Trophoblast cell (in vitro differentiated cells and primary cell): ENCODE measurements around the gene TCHP.

ENCODE experiments used
- DNase-seq, 2 donors: peaks; one replicate each; pipeline ENCODE4 v3.0.0-alpha.2; 2016
- H2AFZ ChIP-seq: 2 replicates; pipeline ENCODE4 v1.6.1; 2013; ENCODE audit warnings: low read length, moderate library complexity, mild to moderate bottlenecking; ENCODE audit not compliant: insufficient read depth, poor library complexity
- H2AK5ac ChIP-seq: 2 replicates; pipeline ENCODE4 v1.6.1; 2013; ENCODE audit warnings: mild to moderate bottlenecking, low read length
- H2BK120ac ChIP-seq: 2 replicates; pipeline ENCODE4 v1.6.1; 2013; ENCODE audit warnings: low read length, mild to moderate bottlenecking, moderate library complexity; ENCODE audit not compliant: insufficient read depth, poor library complexity
- H2BK12ac ChIP-seq: 2 replicates; pipeline ENCODE4 v1.6.1; 2013; ENCODE audit warnings: mild to moderate bottlenecking, low read length, moderate library complexity
- H2BK5ac ChIP-seq: 2 replicates; pipeline ENCODE4 v1.6.1; 2013; ENCODE audit warnings: low read length, low read depth, moderate library complexity, mild to moderate bottlenecking; ENCODE audit not compliant: poor library complexity
- H3K14ac ChIP-seq: 2 replicates; pipeline ENCODE4 v1.6.1; 2013; ENCODE audit warnings: mild to moderate bottlenecking, low read length
- H3K18ac ChIP-seq: 2 replicates; pipeline ENCODE4 v1.6.1; 2013; ENCODE audit warnings: mild to moderate bottlenecking, low read length
- H3K23ac ChIP-seq: 2 replicates; pipeline ENCODE4 v1.6.1; 2013; ENCODE audit warnings: low read length
- H3K27ac ChIP-seq: 2 replicates; pipeline ENCODE4 v1.5.1; 2013; ENCODE audit warnings: low read depth, mild to moderate bottlenecking, inconsistent platforms, low read length, moderate library complexity
- H3K27me3 ChIP-seq: 2 replicates; pipeline ENCODE4 v1.6.1; 2013; ENCODE audit warnings: inconsistent platforms, mild to moderate bottlenecking, low read length, moderate library complexity; ENCODE audit not compliant: insufficient read depth
- H3K36me3 ChIP-seq, 2 experiments: 1 replicate in 1 of 2; 2 replicates in 1 of 2; pipeline ENCODE4 v1.6.1; 2013; ENCODE audit warnings: low read length in 2 of 2, mild to moderate bottlenecking in 2 of 2, moderate library complexity in 1 of 2; ENCODE audit not compliant: insufficient read depth in 2 of 2, control insufficient read depth in 1 of 2
- H3K4ac ChIP-seq: 2 replicates; pipeline ENCODE4 v1.6.1; 2013; ENCODE audit warnings: low read depth, mild to moderate bottlenecking, low read length, moderate library complexity
- H3K4me1 ChIP-seq, 2 experiments: 1 replicate in 1 of 2; 2 replicates in 1 of 2; pipeline ENCODE4 v1.6.1; 2013; ENCODE audit warnings: low read length in 2 of 2, mild to moderate bottlenecking in 2 of 2, moderate library complexity in 1 of 2; ENCODE audit not compliant: insufficient read depth in 2 of 2, control insufficient read depth in 1 of 2
- H3K4me2 ChIP-seq: 2 replicates; pipeline ENCODE4 v1.6.1; 2013; ENCODE audit warnings: inconsistent platforms, mild to moderate bottlenecking, low read length, moderate library complexity
- H3K4me3 ChIP-seq: 2 replicates; pipeline ENCODE4 v1.5.1; 2013; ENCODE audit warnings: mild to moderate bottlenecking, low read depth, low read length, inconsistent platforms
- H3K79me1 ChIP-seq: one replicate; pipeline ENCODE4 v1.6.1; 2013; ENCODE audit warnings: low read length
- H3K79me2 ChIP-seq: 2 replicates; pipeline ENCODE4 v1.6.1; 2013; ENCODE audit warnings: low read length, mild to moderate bottlenecking; ENCODE audit not compliant: control insufficient read depth, insufficient read depth, poor library complexity
- H3K9ac ChIP-seq: 2 replicates; pipeline ENCODE4 v1.6.1; 2013; ENCODE audit warnings: mild to moderate bottlenecking, low read length
- H3K9me3 ChIP-seq: 2 replicates; pipeline ENCODE4 v1.6.1; 2013; ENCODE audit warnings: low read depth, mild to moderate bottlenecking, control low read depth, inconsistent platforms, low read length; ENCODE audit not compliant: insufficient read depth
- H4K12ac ChIP-seq: 2 replicates; pipeline ENCODE4 v1.6.1; 2013; ENCODE audit warnings: low read depth, mild to moderate bottlenecking, low read length, moderate library complexity
- H4K8ac ChIP-seq: 2 replicates; pipeline ENCODE4 v1.6.1; 2013; ENCODE audit warnings: low read depth, mild to moderate bottlenecking, low read length, moderate library complexity
- H4K91ac ChIP-seq: one replicate; pipeline ENCODE4 v1.6.1; 2013; ENCODE audit warnings: low read depth, mild to moderate bottlenecking, low read length, moderate library complexity
- WGBS: extraction: QIAGEN DNeasy Blood & Tissue Kit; methylation state at CpG from one replicate; pipeline ENCODE4 v1.1.7; 2013; ENCODE audit warnings: missing lambda C conversion rate; ENCODE audit not compliant: insufficient read length, insufficient coverage; ENCODE audit errors: extremely low coverage; 5-methylcytosine and 5-hydroxymethylcytosine counted together

TCHP gene

GRCh38 chr12:109951751-109952150 is 51.7 kb downstream of the TCHP start:
- Histone ChIP-seq H3K36me3 (peaks cover 25 to 34% of the 10 kb centered on the region in 2 experiments), H4K91ac (no peak overlapping the region), H3K18ac (no peak overlapping the region), H3K4me3 (no peak overlapping the region), H3K79me1 (no peaks in the 10 kb centered on the region), H2AK5ac (no peak overlapping the region), H3K9me3 (no peaks in the 10 kb centered on the region), H3K4me1 (peaks cover 0 to 3% of the 10 kb centered on the region in 2 experiments), H2BK5ac (no peak overlapping the region), H3K14ac (no peak overlapping the region), H3K23ac (no peak overlapping the region), H3K4me2 (no peak overlapping the region), H4K8ac (no peak overlapping the region), H3K27ac (no peak overlapping the region), H2AFZ (no peak overlapping the region), H4K12ac (no peak overlapping the region), H3K9ac (no peak overlapping the region), H3K27me3 (no peaks in the 10 kb centered on the region), H2BK12ac (no peak overlapping the region), H3K79me2 (no peaks in the 10 kb centered on the region), H2BK120ac (no peak overlapping the region), H3K4ac (no peak overlapping the region)
- no CpG with 5 or more reads among the region's 7 CpGs for WGBS
- peak; percentile 80 to 81 for DNase-seq

- Histone ChIP-seq H4K91ac (no peak overlapping the region), H3K14ac (no peak overlapping the region), H4K12ac (no peak overlapping the region), H3K4ac (no peak overlapping the region), H3K79me1 (no peaks in the 10 kb centered on the region), H2BK5ac (no peak overlapping the region), H3K23ac (no peak overlapping the region), H2BK120ac (no peak overlapping the region), H2AK5ac (no peak overlapping the region), H4K8ac (no peak overlapping the region), H3K4me3 (no peak overlapping the region), H3K27me3 (no peaks in the 10 kb centered on the region), H3K4me1 (peaks cover 0 to 3% of the 10 kb centered on the region in 2 experiments), H3K27ac (no peak overlapping the region), H2AFZ (no peak overlapping the region), H3K79me2 (no peaks in the 10 kb centered on the region), H3K4me2 (no peak overlapping the region), H3K18ac (no peak overlapping the region), H3K9me3 (no peaks in the 10 kb centered on the region), H2BK12ac (no peak overlapping the region), H3K9ac (no peak overlapping the region), H3K36me3 (peaks cover 21 to 31% of the 10 kb centered on the region in 2 experiments)
- no CpG with 5 or more reads among the region's 11 CpGs for WGBS
- DNase-seq, result peak; percentile 35 to 49
Observed at GRCh38 chr12:109952160-109952858, 52.2 kb downstream of the TCHP start.

DNA sequence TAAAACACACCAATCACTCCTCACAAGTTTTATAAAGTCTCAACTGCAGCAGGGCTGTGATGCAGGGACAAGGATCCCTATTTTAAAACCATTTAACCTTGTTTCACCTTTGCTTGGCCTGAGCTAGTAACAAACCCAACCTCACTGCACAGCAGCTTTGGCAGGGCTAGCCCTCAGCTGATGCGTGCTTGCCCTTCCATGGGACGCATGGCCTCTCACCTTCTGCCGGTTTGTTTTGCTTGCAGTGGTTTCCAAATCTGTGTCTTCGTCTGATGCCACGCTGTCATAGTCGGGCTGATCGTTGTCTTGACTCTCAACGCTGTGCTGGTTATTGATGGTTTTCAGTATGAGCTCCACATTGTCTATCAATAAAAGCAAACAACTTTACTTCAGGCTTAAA is 52.8 kb downstream of the TCHP start:
- Histone ChIP-seq H3K9me3 (no peaks in the 10 kb centered on the region), H3K36me3 (peaks cover 21 to 31% of the 10 kb centered on the region in 2 experiments), H2BK120ac (no peak overlapping the region), H3K9ac (no peak overlapping the region), H2AFZ (no peak overlapping the region), H3K27me3 (no peaks in the 10 kb centered on the region), H3K4ac (no peak overlapping the region), H3K4me2 (no peak overlapping the region), H3K4me1 (peaks cover 0 to 3% of the 10 kb centered on the region in 2 experiments), H4K12ac (no peak overlapping the region), H2AK5ac (no peak overlapping the region), H3K79me1 (no peaks in the 10 kb centered on the region), H3K27ac (no peak overlapping the region), H4K8ac (no peak overlapping the region), H2BK5ac (no peak overlapping the region), H3K18ac (no peak overlapping the region), H3K23ac (no peak overlapping the region), H3K14ac (no peak overlapping the region), H4K91ac (no peak overlapping the region), H2BK12ac (no peak overlapping the region), H3K79me2 (no peaks in the 10 kb centered on the region), H3K4me3 (no peak overlapping the region)
- DNase-seq, result peak in 1 of 2 donors; percentile 22
- no CpG with 5 or more reads among the region's 8 CpGs for WGBS

DNA sequence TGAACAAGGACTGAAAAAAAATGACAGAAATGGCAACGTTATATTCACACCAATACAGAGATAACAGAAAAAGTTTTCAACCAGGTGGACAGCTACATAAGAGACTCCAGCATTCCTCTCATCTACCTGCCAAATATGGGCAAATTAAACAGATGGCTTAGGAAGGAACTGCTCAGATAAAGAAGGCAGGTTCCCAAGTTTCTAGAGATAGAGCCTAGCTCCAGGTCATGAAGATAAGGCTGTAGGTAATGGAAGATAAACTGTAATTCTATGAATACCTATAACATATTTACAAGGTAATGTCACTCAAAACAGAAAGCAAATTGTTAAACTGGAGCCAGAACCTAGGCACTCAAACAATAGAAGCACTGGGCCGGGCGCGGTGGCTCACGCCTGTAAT is 53.6 kb downstream of the TCHP start:
- Histone ChIP-seq H3K36me3 (peaks cover 18 to 27% of the 10 kb centered on the region in 2 experiments), H3K4ac (no peak overlapping the region), H3K4me1 (peaks cover 0 to 3% of the 10 kb centered on the region in 2 experiments), H3K4me3 (no peak overlapping the region), H3K79me2 (no peaks in the 10 kb centered on the region), H3K9ac (no peak overlapping the region), H3K79me1 (no peaks in the 10 kb centered on the region), H4K8ac (no peak overlapping the region), H3K27me3 (no peaks in the 10 kb centered on the region), H2BK5ac (no peak overlapping the region), H2BK120ac (no peak overlapping the region), H4K12ac (no peak overlapping the region), H3K14ac (no peak overlapping the region), H3K18ac (no peak overlapping the region), H2AFZ (no peak overlapping the region), H4K91ac (no peak overlapping the region), H3K27ac (no peak overlapping the region), H2BK12ac (no peak overlapping the region), H3K4me2 (no peak overlapping the region), H3K9me3 (no peaks in the 10 kb centered on the region), H3K23ac (no peak overlapping the region), H2AK5ac (no peak overlapping the region)
- peak; percentile 76 to 92 for DNase-seq
- WGBS, result no CpG with 5 or more reads among the region's 5 CpGs
